Anterior cingulate cortex (tissue), 58 donors: ENCODE measurements around the gene ITGAX.
"Not testable (repeated sequence)": the region's sequence is repeated elsewhere in the genome, so short reads cannot be mapped to it uniquely, and the experiment has no call there.

ENCODE experiments used
- DNase-seq, 58 donors: peaks; one replicate each; lab custom pipeline; 2025; lab: John Stamatoyannopoulos, UW

Gene ITGAX

GRCh38 chr16:31354394-31355291 is at the start of gene ITGAX:
ITGAX (plus strand) TSS chr16:31355176; CDS start chr16:31355255, 79 bp downstream.
- DNase-seq = peak in 9 of 58 donors; percentile 3 to 45 (median 20)

GRCh38 chr16:31305219-31305618 is 49.8 kb upstream of the ITGAX start:
- DNase-seq = no peak

- not testable (repeated sequence) for DNase-seq
Observed at GRCh38 chr16:31308381-31308780, 46.6 kb upstream of the ITGAX start.

GRCh38 chr16:31322500-31322899 is 32.5 kb upstream of the ITGAX start:
- no peak for DNase-seq

GRCh38 chr16:31323959-31324629 is 30.9 kb upstream of the ITGAX start:
- DNase-seq = no peak

- DNase-seq = no peak
Observed at GRCh38 chr16:31325171-31325570, 29.8 kb upstream of the ITGAX start.

GRCh38 chr16:31327646-31328225 is 27.2 kb upstream of the ITGAX start:
- DNase-seq = no peak

- DNase-seq = no peak
Observed at GRCh38 chr16:31328322-31329052, 26.5 kb upstream of the ITGAX start.

- DNase-seq = no peak
Observed at GRCh38 chr16:31329671-31330552, 25.1 kb upstream of the ITGAX start.

GRCh38 chr16:31330553-31330890 is 24.5 kb upstream of the ITGAX start:
- DNase-seq = no peak

GRCh38 chr16:31331141-31331764 is 23.7 kb upstream of the ITGAX start:
- no peak for DNase-seq

- peak in 12 of 58 donors; percentile 13 to 56 (median 40) for DNase-seq
Observed at GRCh38 chr16:31331807-31332301, 23.1 kb upstream of the ITGAX start.

- no peak for DNase-seq
Observed at GRCh38 chr16:31332544-31332943, 22.4 kb upstream of the ITGAX start.

- DNase-seq = no peak
Observed at GRCh38 chr16:31333686-31334649, 21.0 kb upstream of the ITGAX start.

- no peak for DNase-seq
Observed at GRCh38 chr16:31334934-31335333, 20.0 kb upstream of the ITGAX start.

- DNase-seq = no peak
Observed at GRCh38 chr16:31335431-31335830, 19.5 kb upstream of the ITGAX start.

- not testable (repeated sequence) for DNase-seq
Observed at GRCh38 chr16:31338166-31338685, 16.8 kb upstream of the ITGAX start.

GRCh38 chr16:31344712-31345111 is 10.3 kb upstream of the ITGAX start:
- no peak for DNase-seq
